Jurkat, Clone E6-1 (cell line): ENCODE data around the gene PMVK.
"Not testable (repeated sequence)": the region's sequence is repeated elsewhere in the genome, so short reads cannot be mapped to it uniquely, and the experiment has no call there.

Source experiments
- DNase-seq: peaks from one replicate; pipeline ENCODE4 v3.0.0-alpha.2; 2011; ENCODE audit warnings: low read depth, low spot score
- H3K4me3 ChIP-seq: 2 replicates; pipeline ENCODE4 v1.5.1; 2011; ENCODE audit warnings: mild to moderate bottlenecking, low read length, control low read depth, moderate library complexity

PMVK gene

DNA sequence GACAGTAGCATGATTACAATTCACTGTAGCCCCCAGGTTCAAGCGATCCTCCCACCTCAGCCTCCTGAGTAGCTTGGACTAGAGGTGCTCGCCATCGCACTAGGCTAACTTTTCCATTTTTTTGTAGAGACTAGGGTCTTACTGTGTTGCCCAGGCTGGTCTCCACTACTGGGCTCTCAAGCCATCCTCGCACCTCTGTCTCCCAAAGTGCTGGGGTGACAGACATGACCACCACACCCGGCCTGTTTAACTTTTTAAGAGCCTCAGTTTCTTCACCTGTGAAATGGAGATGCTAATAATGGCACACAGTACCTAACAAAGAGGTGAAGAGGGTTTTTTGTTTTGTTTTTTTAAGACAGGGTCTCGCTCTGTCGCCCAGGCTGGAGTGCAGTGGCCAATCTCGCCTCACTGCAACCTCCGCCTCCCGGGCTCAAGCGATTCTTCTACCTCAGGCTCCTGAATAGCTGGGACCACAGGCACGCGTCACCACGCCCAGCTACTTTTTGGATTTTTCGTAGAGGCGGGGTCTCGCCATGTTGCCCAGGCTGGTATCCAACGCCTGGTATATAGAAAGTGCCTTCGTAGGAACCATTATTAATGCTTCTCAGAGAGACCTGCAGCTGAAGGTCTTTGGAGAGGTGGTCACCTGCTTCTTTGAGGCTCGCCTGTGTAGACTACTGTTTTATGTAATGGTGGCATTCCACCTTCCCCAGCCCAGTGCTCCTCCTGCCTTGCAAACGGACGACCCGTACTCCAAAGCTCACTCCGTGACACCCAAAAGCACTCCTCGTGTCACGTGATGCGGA is 567 bp downstream of the PMVK start:
- DNase-seq, result no peak
- H3K4me3 ChIP-seq, result peak overlapping the region; percentile 88

DNA sequence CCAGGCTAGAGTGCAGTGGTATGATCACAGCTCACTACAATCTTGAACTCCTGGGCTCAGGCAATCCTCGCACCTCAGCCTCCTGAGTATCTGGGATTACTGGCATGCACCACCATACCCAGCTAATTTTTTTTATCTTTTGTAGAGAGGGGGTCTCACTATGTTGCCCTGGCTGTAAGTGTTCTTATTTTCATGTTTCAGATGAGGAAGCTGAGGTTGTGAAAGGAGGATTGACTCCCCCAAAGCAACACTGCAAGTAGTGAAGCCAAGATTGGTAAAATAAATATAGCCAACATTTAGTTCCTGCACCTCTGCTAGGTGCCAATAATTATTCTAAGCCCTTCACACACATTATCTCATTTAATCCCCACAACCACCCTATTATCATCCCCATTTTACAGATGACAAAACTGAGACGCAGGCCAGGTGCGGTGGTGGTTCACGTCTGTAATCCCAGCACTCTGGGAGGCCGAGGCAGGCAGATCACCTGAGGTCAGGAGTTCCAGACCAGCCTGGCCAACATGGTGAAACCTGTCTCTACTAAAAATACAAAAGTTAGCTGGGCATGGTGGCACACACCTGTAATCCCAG is 2.1 kb downstream of the PMVK start:
- no peak for DNase-seq
- H3K4me3 ChIP-seq, result no peak overlapping the region

DNA sequence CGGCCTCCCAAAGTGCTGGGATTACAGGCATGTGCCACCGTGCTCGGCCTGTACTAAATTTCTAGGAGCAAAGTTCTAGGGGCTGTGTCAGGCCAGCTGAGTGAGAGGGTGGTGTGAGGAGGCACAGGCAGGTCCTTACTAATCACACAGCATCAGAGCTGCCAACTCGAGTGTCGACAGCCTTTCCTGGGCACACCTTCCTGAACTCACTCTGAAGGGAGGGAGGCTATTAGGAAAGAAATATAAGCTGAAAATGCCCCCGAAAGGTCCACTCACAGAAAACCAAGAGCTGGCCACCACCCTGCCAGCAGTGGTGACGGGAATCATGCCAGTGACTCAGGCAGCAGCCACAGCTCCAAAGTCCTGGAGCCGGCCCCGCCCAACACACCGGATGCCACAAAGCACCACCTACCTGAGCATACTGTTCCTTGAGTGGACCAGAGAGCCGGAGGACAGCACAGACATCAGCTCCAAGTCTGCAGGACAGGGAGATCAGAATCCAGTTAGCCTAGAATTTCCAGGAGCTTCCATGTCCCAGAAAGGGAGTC is 4.5 kb downstream of the PMVK start:
- no peak overlapping the region for H3K4me3 ChIP-seq
- no peak for DNase-seq

DNA sequence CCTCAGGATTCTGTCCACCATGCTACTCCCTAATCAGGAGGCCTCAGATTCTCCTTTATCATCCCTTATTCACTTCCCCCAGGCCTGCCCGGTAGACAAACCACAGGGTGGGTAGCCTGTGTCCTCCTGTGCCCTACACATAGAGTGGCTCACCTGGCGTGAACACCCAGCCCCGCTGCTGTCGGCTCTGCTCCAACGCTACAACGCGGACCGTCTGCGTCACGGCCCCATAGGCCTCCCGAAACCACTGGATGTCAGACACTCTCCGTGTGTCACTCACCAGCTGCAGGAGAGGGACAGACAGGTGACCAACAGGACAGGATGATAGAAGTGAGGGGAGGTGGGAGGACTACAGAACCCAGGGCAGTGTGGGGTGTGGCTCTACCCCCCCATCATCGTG is 10.3 kb downstream of the PMVK start:
- no peak overlapping the region for H3K4me3 ChIP-seq
- DNase-seq, result no peak

DNA sequence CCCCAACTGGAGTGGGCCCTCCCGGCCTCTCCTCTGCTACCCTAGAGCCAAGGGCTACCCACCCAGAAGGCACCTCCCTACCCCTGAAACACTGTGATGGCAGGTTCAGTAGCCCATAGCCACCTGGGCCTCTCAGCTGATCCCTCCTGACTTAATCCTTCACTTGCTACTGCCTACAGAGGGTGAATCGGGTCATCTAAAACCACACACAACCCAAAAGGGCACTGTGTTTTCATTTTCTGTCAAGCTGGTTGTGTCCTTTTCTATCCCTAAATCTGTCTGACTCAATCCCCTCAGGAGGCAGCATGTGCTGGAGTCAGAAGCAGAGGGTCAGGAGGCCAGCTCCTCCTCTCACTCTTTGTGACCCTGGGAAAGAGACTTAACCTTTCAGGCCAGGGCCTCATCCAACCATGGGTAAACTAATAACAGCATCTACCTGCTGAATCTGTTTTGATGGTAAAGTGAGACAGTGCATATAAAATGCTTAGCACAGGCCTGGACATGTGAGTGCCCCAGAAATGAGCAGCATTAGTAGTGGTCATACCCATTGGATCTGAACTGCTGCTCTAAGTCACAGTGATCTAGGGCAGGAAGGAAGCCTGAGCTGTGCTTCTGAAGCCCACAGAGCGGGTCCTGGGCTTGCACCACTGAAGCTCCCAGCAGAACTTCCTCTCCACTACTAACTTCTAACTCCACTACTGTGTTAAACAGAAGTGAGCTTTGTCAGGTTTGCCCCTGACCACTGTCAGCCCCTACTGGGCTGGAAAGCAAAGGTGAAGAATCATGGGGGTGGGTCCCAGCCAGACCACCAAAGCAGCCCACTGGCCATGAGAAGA is 11.0 kb downstream of the PMVK start:
- H3K4me3 ChIP-seq, result no peak overlapping the region
- DNase-seq, result no peak

DNA sequence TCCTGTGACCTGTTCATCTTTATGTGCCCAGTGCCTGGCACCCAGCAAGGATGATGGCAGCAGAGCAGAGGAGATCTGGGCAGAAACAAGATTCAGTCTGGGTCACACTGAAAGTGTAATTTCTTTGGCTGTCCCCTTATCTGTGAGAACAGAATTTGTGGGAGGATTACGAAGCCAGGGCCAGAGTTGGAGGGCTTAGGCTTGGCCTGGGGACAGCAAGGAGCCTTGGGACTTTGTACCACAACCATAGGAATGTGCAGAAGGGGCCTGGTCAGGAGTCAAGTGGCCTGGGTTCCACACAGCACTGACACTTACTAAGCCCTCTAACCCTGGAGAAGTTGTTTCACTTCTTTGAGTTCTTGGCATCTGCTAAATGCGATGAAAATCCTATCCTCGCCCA is 12.8 kb downstream of the PMVK start:
- H3K4me3 ChIP-seq, result no peak overlapping the region
- no peak for DNase-seq

DNA sequence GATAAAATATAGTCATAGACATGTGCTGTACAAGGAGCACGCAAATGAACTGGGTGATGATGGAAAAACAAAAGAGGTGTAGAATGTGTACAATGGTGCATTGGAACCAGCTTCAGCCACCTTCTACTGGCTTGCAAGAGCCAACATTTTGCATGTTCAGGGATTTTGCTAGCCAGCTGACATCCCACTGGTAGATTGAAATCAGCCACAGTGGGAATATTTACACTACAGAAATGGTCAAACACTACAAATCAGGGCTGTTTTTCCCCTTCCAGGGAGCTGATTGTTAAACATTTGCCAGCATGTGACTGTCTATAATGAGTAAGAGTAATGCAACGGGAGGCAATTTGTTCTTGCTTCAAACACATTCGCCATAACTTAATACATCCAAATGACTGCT is 23.2 kb downstream of the PMVK start:
- DNase-seq, result no peak
- H3K4me3 ChIP-seq, result no peak overlapping the region

DNA sequence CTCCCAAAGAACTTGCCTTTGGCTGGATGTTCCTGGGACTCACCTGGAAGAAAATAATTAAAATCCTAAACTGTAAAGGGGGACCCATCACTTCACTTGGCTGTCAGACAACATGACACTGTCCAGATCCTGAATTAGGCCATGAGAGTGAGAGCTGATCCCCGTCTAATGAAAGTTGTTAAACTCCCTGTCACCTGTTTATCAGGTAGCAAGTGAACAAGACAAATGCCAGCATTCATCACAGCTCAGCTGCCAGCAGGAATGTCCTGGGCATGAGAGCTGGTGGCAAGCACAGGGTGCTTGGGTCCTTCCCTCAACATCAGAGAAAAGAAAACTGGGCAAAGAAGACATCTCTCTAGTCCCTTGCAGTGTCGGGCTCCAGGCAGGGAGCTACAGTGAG is 23.8 kb downstream of the PMVK start:
- no peak overlapping the region for H3K4me3 ChIP-seq
- no peak for DNase-seq

DNA sequence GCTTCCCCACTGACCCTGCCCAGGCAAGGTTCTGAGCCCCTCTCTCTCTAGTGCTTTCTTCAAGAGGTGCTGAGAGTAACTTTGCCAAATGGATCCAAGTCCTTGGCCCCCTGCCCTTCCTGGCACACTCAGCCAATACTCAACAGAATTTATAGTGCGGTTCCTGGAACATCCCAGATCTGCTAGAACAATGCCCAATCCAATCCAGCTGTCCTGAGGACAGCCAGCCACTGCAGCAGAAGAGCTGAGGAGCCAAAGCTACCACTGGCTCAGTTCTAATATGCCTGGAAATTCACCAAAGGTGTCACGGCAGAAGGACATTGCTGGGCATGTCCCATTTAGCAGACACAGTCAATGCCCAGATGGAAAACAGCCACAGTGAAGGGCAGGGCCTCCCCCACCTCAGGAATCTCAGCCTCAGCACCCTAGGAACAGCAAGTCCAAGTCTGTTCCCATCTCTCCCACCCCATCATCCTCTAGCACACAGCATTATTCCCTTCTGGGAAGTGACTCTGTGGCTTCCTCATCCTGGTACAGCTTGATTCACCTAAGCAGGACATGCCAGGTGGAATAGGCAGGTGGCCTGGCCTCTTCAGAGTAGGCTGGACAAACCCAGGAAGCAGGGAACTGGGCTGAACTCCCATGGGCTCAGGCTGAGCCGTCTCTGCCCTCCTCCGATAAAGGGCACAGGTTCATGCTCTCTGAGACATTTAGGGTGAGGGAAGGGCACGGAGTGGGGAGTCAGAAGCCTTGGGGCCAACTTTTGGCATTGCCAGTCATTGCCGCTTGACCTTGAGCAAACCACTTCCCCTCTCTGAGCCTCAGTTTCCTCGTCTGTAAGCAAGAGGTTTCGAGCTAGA is 24.6 kb downstream of the PMVK start:
- no peak for DNase-seq

DNA sequence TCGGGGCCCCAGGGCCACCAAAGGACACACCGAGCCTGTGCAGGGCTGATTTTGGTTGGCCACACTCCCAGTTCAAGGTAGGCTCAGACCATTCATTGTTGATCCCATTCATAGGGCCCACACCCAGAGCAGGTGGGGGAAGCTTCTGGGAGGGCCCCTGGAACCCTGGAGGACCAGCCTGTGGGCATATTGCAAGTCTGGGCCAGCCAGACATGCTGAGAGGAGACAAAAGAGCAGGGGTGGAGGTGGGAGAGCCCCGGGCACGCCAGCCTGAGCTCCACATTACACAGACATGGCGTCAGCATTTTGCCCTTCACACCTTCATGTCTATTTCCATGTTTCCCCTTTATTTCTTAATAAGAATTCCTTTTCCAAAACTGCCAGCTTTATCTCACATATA is 25.7 kb downstream of the PMVK start:
- no peak for DNase-seq

More for the DNA sequence above, 24.6 kb downstream of the PMVK start:
- H3K4me3 ChIP-seq, result no peak overlapping the region

DNA sequence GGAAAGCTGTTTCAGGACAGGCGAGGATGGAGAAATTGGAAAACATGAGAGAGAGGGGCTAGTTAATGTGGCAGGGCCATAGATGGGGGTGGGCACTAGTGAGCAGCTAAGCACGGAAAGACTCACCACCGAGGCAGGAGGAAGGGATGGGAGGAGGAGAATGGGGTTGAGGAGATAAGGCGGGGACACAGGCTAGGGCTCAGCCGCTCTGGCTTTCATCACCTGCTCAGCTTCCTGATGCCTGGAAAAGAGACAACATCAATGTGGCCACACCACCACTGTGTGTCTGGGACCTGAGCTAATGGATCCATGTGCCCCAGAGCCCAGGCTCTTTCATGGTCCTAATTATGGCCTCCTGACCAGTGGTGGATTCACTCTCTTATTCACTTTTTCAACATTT is 27.6 kb downstream of the PMVK start:
- DNase-seq, result no peak
- no peak overlapping the region for H3K4me3 ChIP-seq

More for the DNA sequence above, 25.7 kb downstream of the PMVK start:
- no peak overlapping the region for H3K4me3 ChIP-seq

DNA sequence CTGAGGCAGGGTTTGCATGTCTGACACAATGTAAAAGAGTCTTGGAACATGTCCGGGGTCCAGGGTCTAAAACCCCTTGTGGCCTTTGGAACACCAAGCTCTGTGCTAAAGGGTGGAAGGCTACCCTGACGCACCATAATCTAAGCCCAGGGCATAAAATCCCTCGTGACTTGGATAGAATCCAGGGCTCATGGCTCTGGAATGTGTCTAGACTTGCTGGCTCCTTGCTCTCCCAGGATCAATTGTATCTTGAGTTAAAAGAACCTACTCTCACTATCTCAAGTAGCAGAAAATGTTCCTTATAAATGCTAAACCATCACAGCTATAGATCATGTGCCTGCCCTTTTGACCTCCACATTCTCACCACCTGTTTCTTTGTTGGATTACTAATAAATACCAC is 28.4 kb downstream of the PMVK start:
- DNase-seq, H3K4me3 ChIP-seq: not testable (repeated sequence)

DNA sequence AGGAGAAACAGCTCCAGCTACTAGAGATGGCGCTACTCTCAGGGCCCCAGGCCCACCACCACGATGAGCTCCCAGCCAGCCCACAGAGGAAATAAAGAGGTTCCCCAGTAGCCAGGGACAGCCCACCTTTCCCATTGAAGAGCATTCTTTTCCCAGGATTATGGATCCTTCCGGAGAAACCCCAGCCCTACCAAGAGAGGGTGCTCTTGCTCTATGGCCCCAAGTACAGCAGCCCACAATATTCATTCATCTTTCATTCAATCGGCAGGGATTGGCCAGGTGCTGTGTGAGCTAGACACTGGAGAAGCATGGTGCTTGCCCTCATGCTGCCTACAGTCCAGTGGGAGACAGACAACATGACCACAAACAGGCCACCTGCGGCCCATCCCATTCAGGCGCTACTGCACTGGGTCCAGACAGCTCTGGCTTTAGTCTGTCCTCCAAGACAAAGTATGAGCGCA is 29.9 kb downstream of the PMVK start:
- DNase-seq, result no peak
- H3K4me3 ChIP-seq, result no peak overlapping the region

DNA sequence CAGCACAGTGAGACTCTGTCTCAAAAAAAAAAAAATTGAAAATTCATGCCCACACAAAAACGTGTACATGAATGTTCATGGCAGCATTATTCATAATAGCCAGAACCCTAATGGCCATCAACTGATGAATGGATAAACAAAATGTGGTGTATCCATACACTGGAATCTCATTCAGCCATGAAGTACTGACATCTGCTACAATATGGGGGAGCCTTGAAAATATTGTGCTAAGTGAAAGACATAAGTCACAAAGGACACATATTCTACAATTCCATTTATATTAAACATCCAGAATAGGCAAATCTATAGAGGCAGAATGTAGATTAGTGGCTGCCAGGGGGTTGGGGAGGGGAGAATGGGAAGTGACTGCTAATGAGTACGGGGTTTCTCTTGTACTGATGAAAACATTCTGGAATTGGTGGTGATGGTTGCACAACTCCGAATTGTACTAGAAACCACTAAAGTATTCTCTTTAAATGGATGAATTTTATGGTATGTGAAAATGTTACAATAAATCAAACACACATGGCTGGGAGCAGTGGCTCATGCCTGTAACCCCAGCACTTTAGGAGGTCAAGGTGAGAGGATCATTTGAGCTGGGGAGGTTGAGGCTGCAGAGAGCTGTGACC is 33.5 kb downstream of the PMVK start:
- no peak for DNase-seq
- H3K4me3 ChIP-seq, result no peak overlapping the region

DNA sequence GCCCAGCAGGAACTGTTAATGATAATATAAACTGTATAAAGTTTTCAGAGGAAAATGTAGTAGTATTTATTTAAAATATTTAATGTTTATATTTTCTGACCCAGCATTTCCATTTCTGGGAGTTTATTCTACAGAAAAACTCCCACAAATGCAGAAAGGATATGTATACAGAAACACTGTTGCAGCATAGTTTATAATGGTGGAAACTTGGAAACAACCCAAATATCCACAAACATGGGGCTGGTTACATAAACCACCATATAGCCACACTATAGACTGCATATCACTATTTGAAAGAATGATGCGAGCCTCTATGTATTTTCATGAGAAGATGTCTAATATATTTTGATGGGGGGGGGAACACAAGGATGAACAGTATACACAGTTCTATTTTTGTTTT is 34.9 kb downstream of the PMVK start:
- H3K4me3 ChIP-seq, result no peak overlapping the region
- DNase-seq, result no peak

DNA sequence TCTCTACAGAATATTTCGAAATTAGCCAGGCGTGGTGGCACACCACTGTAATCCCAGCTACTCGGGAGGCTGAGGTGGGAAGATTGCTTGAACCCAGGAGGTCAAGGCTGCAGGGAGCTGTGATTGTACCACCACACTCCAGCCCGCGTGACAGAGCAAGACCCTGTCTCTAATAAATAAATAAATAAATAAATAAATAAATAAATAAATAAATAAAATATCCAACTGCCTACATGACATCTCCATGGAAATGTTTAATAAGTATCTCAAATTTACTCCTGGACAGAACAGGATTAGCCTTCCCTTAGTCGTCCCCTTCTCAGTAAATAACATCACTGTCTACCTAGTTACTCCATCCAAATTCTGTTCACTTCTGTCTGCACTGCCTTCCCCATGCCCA is 37.5 kb downstream of the PMVK start:
- DNase-seq, result no peak
- no peak overlapping the region for H3K4me3 ChIP-seq

DNA sequence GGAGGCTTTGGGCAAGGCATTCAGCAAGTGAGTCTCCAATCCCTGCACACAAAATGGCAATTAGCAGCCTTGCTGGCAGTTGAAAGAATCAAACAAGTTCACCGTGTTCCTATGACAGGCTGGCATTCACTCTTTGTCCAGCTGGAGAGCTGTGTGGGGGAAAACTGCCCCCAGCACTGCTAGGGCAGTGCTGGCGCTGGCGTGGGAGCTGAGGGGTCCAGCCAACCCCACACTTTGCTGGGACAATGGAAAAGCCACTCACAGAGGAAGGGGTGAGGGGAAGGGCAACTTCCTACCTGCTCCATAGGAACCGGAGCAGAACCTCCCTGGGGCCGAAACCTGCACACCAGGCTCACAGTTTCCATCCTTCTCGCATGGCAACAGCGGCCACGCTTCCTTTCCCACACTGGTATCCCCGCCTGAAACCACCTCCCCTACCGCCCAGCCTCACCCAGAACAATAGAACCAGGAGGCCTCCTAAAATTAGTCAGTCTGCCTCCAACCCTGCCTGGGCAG is 39.7 kb downstream of the PMVK start:
- DNase-seq, result no peak
- H3K4me3 ChIP-seq, result no peak overlapping the region

DNA sequence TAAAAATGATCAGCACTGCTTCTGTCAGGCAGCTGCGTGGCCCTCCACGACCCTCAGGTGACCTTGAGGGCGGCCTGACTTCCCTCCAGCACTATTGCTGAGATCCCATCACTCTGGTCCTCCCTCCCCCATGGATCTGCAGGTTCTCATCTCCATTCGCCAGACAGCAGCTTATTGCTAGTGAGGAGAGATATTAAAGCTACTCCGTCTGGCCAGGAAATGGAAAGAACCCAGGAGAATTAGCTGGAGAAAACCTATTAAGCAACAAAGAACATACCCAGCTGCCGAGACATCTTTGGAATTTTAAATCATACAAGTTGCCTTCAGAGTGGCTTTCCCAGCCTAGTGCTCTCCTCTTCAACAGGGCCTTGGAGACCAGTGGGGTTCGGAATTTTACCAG is 40.7 kb downstream of the PMVK start:
- DNase-seq, result no peak

More for the DNA sequence above, 40.7 kb downstream of the PMVK start:
- no peak overlapping the region for H3K4me3 ChIP-seq
